ENCODE data around the gene ABHD16A. TPM values are rescaled to one million over a fixed set of nuclear protein-coding genes. Genes with fewer than 3 reads are reported as not detected.

ABHD16A gene
- total and polyA plus RNA-seq, 4 donors: 26.6 to 59.4 (median 34.9) TPM

DNA sequence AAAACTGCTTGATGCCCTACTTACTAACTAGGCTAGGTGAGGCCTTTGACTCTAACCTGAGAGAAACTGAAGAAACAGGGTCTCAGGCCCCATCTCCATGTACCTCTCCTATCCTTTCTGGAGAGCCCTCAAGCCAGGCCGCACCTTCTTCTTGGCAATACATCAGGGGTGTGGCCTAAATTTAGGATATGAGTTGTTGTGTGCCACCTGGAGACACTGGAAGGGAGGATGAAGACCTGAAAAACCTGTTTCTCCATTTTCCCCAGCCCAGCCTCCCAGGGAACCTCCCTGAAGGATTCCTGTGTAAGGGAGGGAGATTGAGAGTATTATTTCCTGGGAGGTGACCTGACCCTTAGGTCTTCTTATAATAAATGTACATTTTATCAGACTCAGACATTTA lies 15.1 kb upstream of the ABHD16A start:
- no peak for DNase-seq (ENCODE audit: low spot score)
- Histone ChIP-seq H3K36me3 (ENCODE audit: control insufficient read depth in 4 of 4, insufficient read depth in 3 of 4, low read depth in 1 of 4, low read length in 3 of 4) (no peaks in the 10 kb centered on the region), H3K4me3 (ENCODE audit: low read depth in 1 of 3, low read length in 3 of 3) (no peak overlapping the region), H3K4me1 (ENCODE audit: control insufficient read depth in 4 of 4, insufficient read depth in 4 of 4, low read length in 3 of 4) (no peaks in the 10 kb centered on the region), H3K9ac (ENCODE audit: low read depth in 1 of 2, low read length in 2 of 2) (no peak overlapping the region), H3K9me3 (ENCODE audit: control insufficient read depth in 4 of 4, low read length in 3 of 4) (no peaks in the 10 kb centered on the region), H3K27me3 (ENCODE audit: control insufficient read depth in 4 of 4, insufficient read depth in 4 of 4, low read length in 3 of 4) (no peaks in the 10 kb centered on the region), H3K27ac (ENCODE audit: low read depth in 1 of 2, low read length in 2 of 2) (no peak overlapping the region)
- no peak for TF ChIP-seq REST (IDR thresholded peaks at IDR 0.05)
- TF ChIP-seq RAD21 (IDR thresholded peaks at IDR 0.05): no peak
- TF ChIP-seq, protein P1, sequence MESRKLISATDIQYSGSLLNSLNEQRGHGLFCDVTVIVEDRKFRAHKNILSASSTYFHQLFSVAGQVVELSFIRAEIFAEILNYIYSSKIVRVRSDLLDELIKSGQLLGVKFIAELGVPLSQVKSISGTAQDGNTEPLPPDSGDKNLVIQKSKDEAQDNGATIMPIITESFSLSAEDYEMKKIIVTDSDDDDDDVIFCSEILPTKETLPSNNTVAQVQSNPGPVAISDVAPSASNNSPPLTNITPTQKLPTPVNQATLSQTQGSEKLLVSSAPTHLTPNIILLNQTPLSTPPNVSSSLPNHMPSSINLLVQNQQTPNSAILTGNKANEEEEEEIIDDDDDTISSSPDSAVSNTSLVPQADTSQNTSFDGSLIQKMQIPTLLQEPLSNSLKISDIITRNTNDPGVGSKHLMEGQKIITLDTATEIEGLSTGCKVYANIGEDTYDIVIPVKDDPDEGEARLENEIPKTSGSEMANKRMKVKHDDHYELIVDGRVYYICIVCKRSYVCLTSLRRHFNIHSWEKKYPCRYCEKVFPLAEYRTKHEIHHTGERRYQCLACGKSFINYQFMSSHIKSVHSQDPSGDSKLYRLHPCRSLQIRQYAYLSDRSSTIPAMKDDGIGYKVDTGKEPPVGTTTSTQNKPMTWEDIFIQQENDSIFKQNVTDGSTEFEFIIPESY (IDR thresholded peaks at IDR 0.05): no peak
- no peak for TF ChIP-seq TAF1 (conservative IDR thresholded peaks at IDR 0.05)
- no peak for TF ChIP-seq RXRA (IDR thresholded peaks at IDR 0.05)
- TF ChIP-seq HNF4G (IDR thresholded peaks at IDR 0.05): no peak
- TF ChIP-seq SP1 (IDR thresholded peaks at IDR 0.05): no peak
- TF ChIP-seq FOXA1 (IDR thresholded peaks at IDR 0.05): no peak
- WGBS: 83% methylated on average over 1 of the region's 1 CpG

DNA sequence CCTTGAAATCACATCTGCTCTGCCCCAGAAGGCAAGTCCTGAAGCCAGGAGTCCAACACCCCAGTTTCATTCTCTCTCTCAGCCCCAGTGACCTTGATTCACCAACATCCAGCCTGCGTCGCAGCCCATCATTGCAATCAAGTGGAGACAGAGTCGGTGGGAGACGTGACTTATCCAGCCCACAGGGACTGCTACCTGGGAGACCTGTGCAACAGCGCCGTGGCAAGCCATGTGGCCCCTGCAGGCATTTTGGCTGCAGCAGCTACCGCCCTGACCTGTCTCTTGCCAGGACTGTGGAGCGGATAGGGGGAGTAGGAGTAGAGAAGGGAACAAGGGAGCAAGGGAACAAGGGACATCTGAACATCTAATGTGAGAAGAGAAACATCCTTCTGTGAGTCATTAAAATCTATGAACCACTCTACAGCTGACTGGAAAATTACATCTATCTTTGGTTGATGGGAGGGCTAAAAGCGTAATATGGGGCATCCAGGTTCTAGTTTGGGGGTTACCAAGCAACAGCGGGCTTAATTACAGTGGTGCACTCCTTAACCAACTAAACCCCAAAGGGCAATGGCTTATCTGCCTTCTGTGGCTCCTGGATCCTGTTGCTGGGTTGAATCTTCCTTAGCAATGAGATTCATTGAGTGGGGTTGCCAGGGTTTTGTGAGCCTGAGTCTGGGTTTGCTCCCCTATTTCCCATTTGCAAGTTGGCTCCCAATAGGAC lies 14.5 kb upstream of the ABHD16A start:
- Histone ChIP-seq H3K9ac (ENCODE audit: low read depth in 1 of 2, low read length in 2 of 2) (no peak overlapping the region), H3K9me3 (ENCODE audit: control insufficient read depth in 4 of 4, low read length in 3 of 4) (no peaks in the 10 kb centered on the region), H3K27ac (ENCODE audit: low read depth in 1 of 2, low read length in 2 of 2) (no peak overlapping the region), H3K4me3 (ENCODE audit: low read depth in 1 of 3, low read length in 3 of 3) (no peak overlapping the region), H3K27me3 (ENCODE audit: control insufficient read depth in 4 of 4, insufficient read depth in 4 of 4, low read length in 3 of 4) (no peaks in the 10 kb centered on the region), H3K36me3 (ENCODE audit: control insufficient read depth in 4 of 4, insufficient read depth in 3 of 4, low read depth in 1 of 4, low read length in 3 of 4) (no peaks in the 10 kb centered on the region), H3K4me1 (ENCODE audit: control insufficient read depth in 4 of 4, insufficient read depth in 4 of 4, low read length in 3 of 4) (no peaks in the 10 kb centered on the region)
- DNase-seq (ENCODE audit: low spot score): no peak
- TF ChIP-seq RAD21 (IDR thresholded peaks at IDR 0.05) (peak in 1 of 2 donors; percentile 39), NR2F2 (IDR thresholded peaks at IDR 0.05) (no peak), CTCF (IDR thresholded peaks at IDR 0.05; ENCODE audit: low read depth, low read length, missing input control) (peak; percentile 18), ATF3 (IDR thresholded peaks at IDR 0.05) (no peak)
- WGBS: 67% methylated on average over 10 of the region's 10 CpGs

All from liver (tissue), 9 donors.